Measurements from ENCODE around the gene PHLPP1. TPM values are rescaled to one million over a fixed set of nuclear protein-coding genes. Genes with fewer than 3 reads are reported as not detected.

The PHLPP1 gene
- polyA plus RNA-seq, 2 donors, result 4.3 to 4.5 TPM

DNA sequence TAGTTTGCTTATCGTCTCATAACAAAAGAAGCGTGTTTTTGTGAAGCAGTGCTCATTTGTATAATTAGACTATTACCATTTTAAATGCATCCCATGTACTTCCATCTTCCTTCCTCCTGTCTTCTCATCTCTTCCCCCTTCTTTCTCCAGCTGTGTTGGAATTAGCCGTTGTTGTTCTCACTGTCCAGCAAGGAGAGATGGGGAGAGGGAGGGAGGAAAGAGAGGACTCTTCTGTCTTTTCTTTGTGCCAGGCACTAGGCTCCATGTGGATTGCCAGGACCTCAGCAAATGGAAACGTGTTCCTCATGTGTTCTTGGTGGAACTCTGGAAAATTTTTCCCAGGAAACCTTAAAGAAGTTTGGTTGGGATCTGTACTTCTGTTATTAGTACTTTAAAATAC, 131.7 kb downstream of the PHLPP1 start:
- no peaks in the 10 kb centered on the region for H3K9me3 ChIP-seq (ENCODE audit: control insufficient read depth in 2 of 2, insufficient read depth in 1 of 2, low read depth in 1 of 2, low read length in 1 of 2)
- H3K4me3 ChIP-seq (ENCODE audit: low read depth in 1 of 2, low read length in 2 of 2), result no peak overlapping the region
- WGBS, 2 donors, result 77% methylated on average over 4 of the region's 4 CpGs
- no peaks in the 10 kb centered on the region for H3K4me1 ChIP-seq (ENCODE audit: control insufficient read depth in 2 of 2, insufficient read depth in 2 of 2, low read length in 1 of 2)
- H3K27ac ChIP-seq (ENCODE audit: low read depth in 2 of 2, low read length in 1 of 2), result no peak overlapping the region
- no peaks in the 10 kb centered on the region for H3K36me3 ChIP-seq (ENCODE audit: control insufficient read depth in 2 of 2, insufficient read depth in 2 of 2, low read length in 1 of 2)
- H3K27me3 ChIP-seq (ENCODE audit: control insufficient read depth in 1 of 2, insufficient read depth in 2 of 2, low read length in 2 of 2), result no peaks in the 10 kb centered on the region

DNA sequence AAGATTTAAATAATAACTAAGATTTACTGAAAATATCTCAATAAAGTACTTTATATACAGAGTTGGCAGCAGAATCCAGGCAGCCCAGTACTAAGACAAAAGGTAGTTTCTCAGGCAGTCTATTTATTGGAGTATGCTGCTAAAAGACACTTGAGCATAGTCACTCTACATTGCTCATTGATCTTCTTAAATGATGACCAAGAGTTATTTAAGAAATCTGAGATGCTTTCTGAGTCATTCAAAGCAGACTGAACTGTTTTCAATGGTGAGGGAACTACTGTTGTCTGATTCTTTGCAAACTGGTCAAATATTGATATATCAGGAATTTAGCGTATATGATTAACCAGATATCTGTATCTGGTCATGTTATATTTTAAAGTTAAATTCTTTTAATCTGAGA, 133.6 kb downstream of the PHLPP1 start:
- Histone ChIP-seq H3K4me1 (ENCODE audit: control insufficient read depth in 2 of 2, insufficient read depth in 2 of 2, low read length in 1 of 2) (no peaks in the 10 kb centered on the region), H3K27me3 (ENCODE audit: control insufficient read depth in 1 of 2, insufficient read depth in 2 of 2, low read length in 2 of 2) (no peaks in the 10 kb centered on the region)

DNA sequence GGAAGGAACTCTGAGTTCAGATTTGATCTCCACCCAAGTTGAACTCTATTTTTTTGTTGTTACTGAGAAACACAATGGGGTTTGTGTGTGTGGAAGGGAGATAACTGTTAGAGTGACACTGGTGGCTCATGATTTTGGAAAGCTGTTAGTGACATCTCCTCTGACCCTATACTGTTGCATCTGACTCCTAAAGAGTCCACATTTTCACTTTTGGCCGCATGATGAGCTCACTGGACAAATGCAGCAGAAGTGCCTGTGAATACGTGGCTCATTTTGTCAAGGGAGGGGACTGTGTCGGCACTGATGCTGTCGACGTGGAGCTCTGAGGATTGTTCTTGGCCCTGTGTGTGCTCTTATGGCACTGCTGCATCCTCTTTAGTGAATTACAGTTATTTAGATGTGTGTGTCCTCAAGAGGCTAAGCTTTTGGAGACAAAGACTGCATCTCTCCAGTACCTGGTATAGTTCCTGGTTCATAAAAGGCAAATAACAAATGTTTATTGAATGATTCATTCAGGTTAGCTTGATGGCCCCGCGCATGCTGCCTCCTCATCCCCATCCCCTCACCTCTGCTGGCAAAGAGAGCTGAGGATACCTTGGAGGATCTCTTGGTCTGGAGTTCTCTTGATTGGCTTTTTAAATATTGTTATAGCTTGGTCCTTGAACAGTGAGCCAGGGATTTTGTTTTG, 135.4 kb downstream of the PHLPP1 start:
- no peaks in the 10 kb centered on the region for H3K27me3 ChIP-seq (ENCODE audit: control insufficient read depth in 1 of 2, insufficient read depth in 2 of 2, low read length in 2 of 2)
- no peaks in the 10 kb centered on the region for H3K9me3 ChIP-seq (ENCODE audit: control insufficient read depth in 2 of 2, insufficient read depth in 1 of 2, low read depth in 1 of 2, low read length in 1 of 2)
- H3K27ac ChIP-seq (ENCODE audit: low read depth in 2 of 2, low read length in 1 of 2), result peak overlapping the region in 1 of 2 donors; percentile 8
- H3K36me3 ChIP-seq (ENCODE audit: control insufficient read depth in 2 of 2, insufficient read depth in 2 of 2, low read length in 1 of 2), result no peaks in the 10 kb centered on the region
- no peak overlapping the region for H3K4me3 ChIP-seq (ENCODE audit: low read depth in 1 of 2, low read length in 2 of 2)
- no peaks in the 10 kb centered on the region for H3K4me1 ChIP-seq (ENCODE audit: control insufficient read depth in 2 of 2, insufficient read depth in 2 of 2, low read length in 1 of 2)
- 79 to 83% methylated on average over 7 of the region's 7 CpGs for WGBS, 2 donors

More for the DNA sequence above, 133.6 kb downstream of the PHLPP1 start:
- Histone ChIP-seq H3K9me3 (ENCODE audit: control insufficient read depth in 2 of 2, insufficient read depth in 1 of 2, low read depth in 1 of 2, low read length in 1 of 2) (no peaks in the 10 kb centered on the region), H3K36me3 (ENCODE audit: control insufficient read depth in 2 of 2, insufficient read depth in 2 of 2, low read length in 1 of 2) (no peaks in the 10 kb centered on the region), H3K4me3 (ENCODE audit: low read depth in 1 of 2, low read length in 2 of 2) (no peak overlapping the region), H3K27ac (ENCODE audit: low read depth in 2 of 2, low read length in 1 of 2) (no peak overlapping the region)
- 98% methylated on average over 1 of the region's 1 CpG for WGBS, 2 donors

DNA sequence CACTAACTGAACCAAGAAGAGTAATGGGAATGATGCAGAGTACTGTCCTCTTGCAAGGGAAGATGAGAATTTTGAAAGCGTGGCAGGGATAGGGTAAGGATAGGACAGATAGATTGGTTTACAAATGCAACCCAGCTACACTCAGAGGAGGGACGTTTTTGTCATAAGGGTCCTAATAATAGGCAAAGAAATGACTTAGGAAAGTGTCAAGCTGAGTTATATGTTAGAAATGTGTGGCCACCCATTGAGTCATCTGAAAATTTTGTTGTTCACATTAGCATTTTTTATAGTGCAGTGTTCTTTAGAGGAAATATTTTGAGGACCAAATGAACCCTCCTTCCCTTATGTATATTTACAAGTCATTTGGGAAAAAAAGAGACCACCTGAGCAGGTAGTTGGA, 137.5 kb downstream of the PHLPP1 start:
- no peaks in the 10 kb centered on the region for H3K27me3 ChIP-seq (ENCODE audit: control insufficient read depth in 1 of 2, insufficient read depth in 2 of 2, low read length in 2 of 2)
- no peaks in the 10 kb centered on the region for H3K9me3 ChIP-seq (ENCODE audit: control insufficient read depth in 2 of 2, insufficient read depth in 1 of 2, low read depth in 1 of 2, low read length in 1 of 2)
- WGBS, 2 donors, result 68 to 76% methylated on average over 2 of the region's 2 CpGs
- no peaks in the 10 kb centered on the region for H3K36me3 ChIP-seq (ENCODE audit: control insufficient read depth in 2 of 2, insufficient read depth in 2 of 2, low read length in 1 of 2)
- no peak overlapping the region for H3K27ac ChIP-seq (ENCODE audit: low read depth in 2 of 2, low read length in 1 of 2)
- H3K4me3 ChIP-seq (ENCODE audit: low read depth in 1 of 2, low read length in 2 of 2), result no peak overlapping the region
- H3K4me1 ChIP-seq (ENCODE audit: control insufficient read depth in 2 of 2, insufficient read depth in 2 of 2, low read length in 1 of 2), result no peaks in the 10 kb centered on the region

DNA sequence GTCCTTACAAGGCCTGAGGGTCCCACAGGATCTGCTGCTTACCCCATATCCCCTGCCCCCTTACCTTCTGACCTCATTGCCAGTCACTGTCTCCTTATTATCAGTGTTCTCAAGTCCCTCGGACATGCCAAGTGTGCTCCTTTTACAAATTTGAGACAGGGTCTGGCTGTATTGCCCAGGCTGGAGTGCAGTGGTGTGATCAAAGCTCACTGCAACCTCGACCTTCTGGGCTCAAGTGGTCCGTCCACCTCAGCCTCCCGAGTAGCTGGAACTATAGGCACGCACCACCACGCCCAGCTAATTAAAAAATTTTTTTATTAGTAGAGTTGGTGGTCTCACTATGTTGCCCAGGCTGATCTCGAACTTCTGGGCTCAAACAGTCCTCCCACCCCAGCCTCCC, 141.0 kb downstream of the PHLPP1 start:
- H3K4me1 ChIP-seq (ENCODE audit: control insufficient read depth in 2 of 2, insufficient read depth in 2 of 2, low read length in 1 of 2), result no peaks in the 10 kb centered on the region
- no peak overlapping the region for H3K27ac ChIP-seq (ENCODE audit: low read depth in 2 of 2, low read length in 1 of 2)
- no peaks in the 10 kb centered on the region for H3K36me3 ChIP-seq (ENCODE audit: control insufficient read depth in 2 of 2, insufficient read depth in 2 of 2, low read length in 1 of 2)
- no peaks in the 10 kb centered on the region for H3K9me3 ChIP-seq (ENCODE audit: control insufficient read depth in 2 of 2, insufficient read depth in 1 of 2, low read depth in 1 of 2, low read length in 1 of 2)
- no peaks in the 10 kb centered on the region for H3K27me3 ChIP-seq (ENCODE audit: control insufficient read depth in 1 of 2, insufficient read depth in 2 of 2, low read length in 2 of 2)
- H3K4me3 ChIP-seq (ENCODE audit: low read depth in 1 of 2, low read length in 2 of 2), result no peak overlapping the region
- 95% methylated on average over 7 of the region's 7 CpGs for WGBS, 2 donors

DNA sequence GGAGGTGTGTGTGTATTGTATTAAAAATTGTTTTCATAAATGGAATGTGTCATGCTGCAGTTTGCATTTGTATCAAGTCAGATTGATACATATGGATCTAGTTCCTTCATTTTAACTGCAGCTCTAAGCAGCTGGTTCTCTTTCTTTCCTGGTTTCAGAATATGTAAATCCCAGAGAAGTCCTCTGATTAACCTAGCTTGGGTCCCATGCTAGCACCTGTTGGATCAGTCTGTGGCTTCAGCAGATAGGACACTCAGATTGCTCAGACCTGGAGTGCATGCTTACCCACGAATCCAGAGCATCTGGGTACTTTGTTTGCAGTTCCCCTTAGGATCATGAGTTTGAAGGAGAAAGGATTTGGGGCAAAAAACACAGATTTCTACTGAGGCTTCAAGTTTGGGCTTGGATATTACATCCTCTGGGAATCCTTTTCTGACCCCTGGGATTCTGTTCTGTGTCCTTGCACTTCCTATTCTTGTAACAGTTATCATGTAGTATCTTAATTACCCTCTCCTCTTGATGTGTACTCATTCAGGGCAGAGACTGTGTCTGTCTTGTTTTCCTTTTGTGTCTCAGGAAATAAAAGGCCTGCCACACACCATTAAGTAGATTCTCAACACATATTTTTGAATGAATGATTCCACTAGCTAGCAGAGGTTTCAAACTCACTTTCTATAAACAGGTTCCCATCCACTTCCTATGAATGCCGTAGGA, 142.1 kb downstream of the PHLPP1 start:
- no peaks in the 10 kb centered on the region for H3K9me3 ChIP-seq (ENCODE audit: control insufficient read depth in 2 of 2, insufficient read depth in 1 of 2, low read depth in 1 of 2, low read length in 1 of 2)
- WGBS, 2 donors, result 87 to 96% methylated on average over 2 of the region's 2 CpGs
- no peak overlapping the region for H3K27ac ChIP-seq (ENCODE audit: low read depth in 2 of 2, low read length in 1 of 2)
- no peaks in the 10 kb centered on the region for H3K27me3 ChIP-seq (ENCODE audit: control insufficient read depth in 1 of 2, insufficient read depth in 2 of 2, low read length in 2 of 2)
- H3K36me3 ChIP-seq (ENCODE audit: control insufficient read depth in 2 of 2, insufficient read depth in 2 of 2, low read length in 1 of 2), result no peaks in the 10 kb centered on the region
- no peak overlapping the region for H3K4me3 ChIP-seq (ENCODE audit: low read depth in 1 of 2, low read length in 2 of 2)
- H3K4me1 ChIP-seq (ENCODE audit: control insufficient read depth in 2 of 2, insufficient read depth in 2 of 2, low read length in 1 of 2), result no peaks in the 10 kb centered on the region

DNA sequence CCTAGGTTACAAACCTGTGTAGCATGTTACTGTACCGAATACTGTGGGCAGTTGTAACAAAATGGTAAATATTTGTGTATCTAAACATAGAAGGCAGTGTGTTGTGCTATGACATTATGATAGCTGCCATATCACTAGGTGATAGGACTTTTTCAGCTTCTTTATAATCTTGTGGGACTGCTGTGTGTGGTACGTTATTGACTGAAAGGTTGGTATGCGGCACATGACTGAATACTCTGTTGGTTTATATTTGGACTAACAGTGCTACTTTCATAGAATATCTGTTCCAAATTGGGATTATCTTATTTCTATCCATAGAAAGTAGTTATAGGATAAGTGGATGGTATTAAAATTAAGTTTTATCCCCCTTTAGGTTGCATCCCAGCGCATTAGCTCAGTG, 144.7 kb downstream of the PHLPP1 start:
- no peaks in the 10 kb centered on the region for H3K4me1 ChIP-seq (ENCODE audit: control insufficient read depth in 2 of 2, insufficient read depth in 2 of 2, low read length in 1 of 2)
- H3K27me3 ChIP-seq (ENCODE audit: control insufficient read depth in 1 of 2, insufficient read depth in 2 of 2, low read length in 2 of 2), result no peaks in the 10 kb centered on the region
- 79 to 81% methylated on average over 4 of the region's 4 CpGs for WGBS, 2 donors
- no peak overlapping the region for H3K4me3 ChIP-seq (ENCODE audit: low read depth in 1 of 2, low read length in 2 of 2)
- no peaks in the 10 kb centered on the region for H3K36me3 ChIP-seq (ENCODE audit: control insufficient read depth in 2 of 2, insufficient read depth in 2 of 2, low read length in 1 of 2)
- no peak overlapping the region for H3K27ac ChIP-seq (ENCODE audit: low read depth in 2 of 2, low read length in 1 of 2)
- H3K9me3 ChIP-seq (ENCODE audit: control insufficient read depth in 2 of 2, insufficient read depth in 1 of 2, low read depth in 1 of 2, low read length in 1 of 2), result no peaks in the 10 kb centered on the region

DNA sequence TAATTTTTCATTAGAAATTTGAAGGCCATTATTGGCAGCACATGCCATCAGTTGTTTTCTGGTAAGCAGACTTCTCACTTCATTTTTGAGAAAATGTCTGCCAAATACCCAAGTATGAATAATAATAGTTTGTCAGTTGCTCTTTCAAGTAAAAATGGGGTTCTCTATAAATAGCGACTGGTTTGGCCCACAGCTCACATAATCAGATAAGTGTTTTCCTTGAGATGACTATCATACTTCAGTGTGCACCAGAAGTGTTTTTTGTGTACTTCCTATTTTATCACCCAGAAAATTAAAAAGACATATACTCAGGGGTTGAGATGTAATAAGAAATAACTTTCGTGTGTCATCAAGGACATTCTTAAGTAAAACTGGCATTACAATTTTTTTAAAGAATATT, 147.1 kb downstream of the PHLPP1 start:
- H3K27ac ChIP-seq (ENCODE audit: low read depth in 2 of 2, low read length in 1 of 2), result no peak overlapping the region
- no peaks in the 10 kb centered on the region for H3K27me3 ChIP-seq (ENCODE audit: control insufficient read depth in 1 of 2, insufficient read depth in 2 of 2, low read length in 2 of 2)
- H3K4me3 ChIP-seq (ENCODE audit: low read depth in 1 of 2, low read length in 2 of 2), result no peak overlapping the region
- WGBS, 2 donors, result 79 to 80% methylated on average over 2 of the region's 2 CpGs
- no peaks in the 10 kb centered on the region for H3K36me3 ChIP-seq (ENCODE audit: control insufficient read depth in 2 of 2, insufficient read depth in 2 of 2, low read length in 1 of 2)
- no peaks in the 10 kb centered on the region for H3K9me3 ChIP-seq (ENCODE audit: control insufficient read depth in 2 of 2, insufficient read depth in 1 of 2, low read depth in 1 of 2, low read length in 1 of 2)
- no peaks in the 10 kb centered on the region for H3K4me1 ChIP-seq (ENCODE audit: control insufficient read depth in 2 of 2, insufficient read depth in 2 of 2, low read length in 1 of 2)

DNA sequence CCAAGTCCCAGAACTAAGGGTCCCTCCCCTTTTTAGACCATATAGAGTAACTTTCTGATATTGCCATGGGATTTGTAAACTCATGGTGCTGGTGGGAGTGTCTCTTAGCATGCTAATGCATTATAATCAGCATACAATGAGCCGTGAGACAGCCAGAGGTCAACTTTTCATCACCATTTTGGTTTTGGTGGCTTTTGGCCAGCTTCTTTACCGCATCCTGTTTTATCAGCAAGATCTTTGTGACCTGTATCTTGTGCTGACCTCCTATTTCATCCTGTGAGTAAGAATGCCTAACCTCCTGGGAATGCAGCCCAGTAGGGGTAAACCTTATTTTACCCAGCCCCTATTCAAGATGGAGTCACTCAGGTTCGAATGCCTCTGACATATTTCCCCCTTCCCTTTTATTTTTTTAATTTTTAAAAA, 148.2 kb downstream of the PHLPP1 start:
- 77 to 87% methylated on average over 3 of the region's 3 CpGs for WGBS, 2 donors
- Histone ChIP-seq H3K4me1 (ENCODE audit: control insufficient read depth in 2 of 2, insufficient read depth in 2 of 2, low read length in 1 of 2) (no peaks in the 10 kb centered on the region), H3K27me3 (ENCODE audit: control insufficient read depth in 1 of 2, insufficient read depth in 2 of 2, low read length in 2 of 2) (no peaks in the 10 kb centered on the region), H3K9me3 (ENCODE audit: control insufficient read depth in 2 of 2, insufficient read depth in 1 of 2, low read depth in 1 of 2, low read length in 1 of 2) (no peaks in the 10 kb centered on the region), H3K36me3 (ENCODE audit: control insufficient read depth in 2 of 2, insufficient read depth in 2 of 2, low read length in 1 of 2) (no peaks in the 10 kb centered on the region), H3K27ac (ENCODE audit: low read depth in 2 of 2, low read length in 1 of 2) (no peak overlapping the region), H3K4me3 (ENCODE audit: low read depth in 1 of 2, low read length in 2 of 2) (no peak overlapping the region)

DNA sequence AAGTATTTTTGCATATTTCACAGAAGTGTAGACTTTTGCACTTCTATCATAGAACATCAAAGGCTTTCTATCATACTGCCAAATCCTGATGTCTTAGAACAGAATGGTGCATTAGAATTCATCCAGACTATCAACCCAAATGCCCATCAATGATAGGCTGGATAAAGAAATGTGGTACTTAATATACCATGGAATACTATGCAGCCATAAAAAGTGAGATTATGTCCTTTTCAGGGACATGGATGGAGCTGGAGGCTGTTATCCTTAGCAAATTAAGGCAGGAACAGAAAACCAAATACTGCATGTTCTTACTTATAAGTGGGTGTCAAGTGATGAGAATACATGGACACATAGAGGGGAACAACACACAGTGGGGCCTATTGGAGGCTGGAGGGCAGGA, 150.2 kb downstream of the PHLPP1 start:
- Histone ChIP-seq H3K36me3 (ENCODE audit: control insufficient read depth in 2 of 2, insufficient read depth in 2 of 2, low read length in 1 of 2) (no peaks in the 10 kb centered on the region), H3K4me3 (ENCODE audit: low read depth in 1 of 2, low read length in 2 of 2) (no peak overlapping the region), H3K9me3 (ENCODE audit: control insufficient read depth in 2 of 2, insufficient read depth in 1 of 2, low read depth in 1 of 2, low read length in 1 of 2) (no peaks in the 10 kb centered on the region), H3K27ac (ENCODE audit: low read depth in 2 of 2, low read length in 1 of 2) (no peak overlapping the region), H3K27me3 (ENCODE audit: control insufficient read depth in 1 of 2, insufficient read depth in 2 of 2, low read length in 2 of 2) (no peaks in the 10 kb centered on the region), H3K4me1 (ENCODE audit: control insufficient read depth in 2 of 2, insufficient read depth in 2 of 2, low read length in 1 of 2) (no peaks in the 10 kb centered on the region)

Data from esophagus (tissue), 2 donors.